AG04450 (cell line): Measurements from ENCODE around the gene MFAP3L. TPM values are rescaled to one million over a fixed set of nuclear protein-coding genes. Genes with fewer than 3 reads are reported as not detected.

Source experiments
- CTCF ChIA-PET: fragments of 300-600, 350-600 bp; formaldehyde crosslinking; extraction: SDS; loops from one replicate; lab custom pipeline; 2022; ENCODE audit warnings: antibody characterized with exemption, inconsistent platforms; lab: Charles Lee
- POLR2A ChIA-PET: fragments of 350-600 bp; formaldehyde crosslinking; extraction: SDS; loops from one replicate; lab custom pipeline; 2021; ENCODE audit warnings: antibody characterized with exemption, inconsistent platforms; lab: Yijun Ruan, JAX
- DNase-seq: peaks from one replicate; pipeline ENCODE4 v3.0.0-alpha.2; 2011; ENCODE audit warnings: low read depth, low spot score
- H3K27ac ChIP-seq: one replicate; pipeline ENCODE4 v1.5.1; 2012; ENCODE audit warnings: low read depth, low read length, control low read depth
- H3K27me3 ChIP-seq: one replicate; pipeline ENCODE4 v1.6.0; 2012; ENCODE audit warnings: low read length; ENCODE audit not compliant: control insufficient read depth, insufficient read depth
- H3K4me3 ChIP-seq: 2 replicates; pipeline ENCODE4 v1.5.1; 2011; ENCODE audit warnings: mild to moderate bottlenecking, low read depth, low read length, control low read depth
- H3K9me3 ChIP-seq: 2 replicates; pipeline ENCODE4 v1.5.1; 2012; ENCODE audit warnings: low read length; ENCODE audit not compliant: control insufficient read depth, insufficient read depth
- CTCF ChIP-seq: IDR thresholded peaks from 2 replicates; pipeline ENCODE4 v1.5.1; 2011; ENCODE audit warnings: low read depth, low read length, control low read depth, inconsistent platforms
- polyA plus RNA-seq: library from polyadenylated mRNA; depleted of rRNA; stranded (reverse); fragments of >200 nt; gene quantifications from 2 replicates; pipeline ENCODE4 v1.2.3, GENCODE V29; 2011

The MFAP3L gene
- polyA plus RNA-seq, 1 experiment, result 0.31 TPM

GRCh38 chr4:170001745-170002267, 24.4 kb downstream of the MFAP3L start:
- no peaks in the 10 kb centered on the region for H3K9me3 ChIP-seq
- TF ChIP-seq CTCF, result no peak
- H3K4me3 ChIP-seq, result no peak overlapping the region
- no peaks in the 10 kb centered on the region for H3K27me3 ChIP-seq
- H3K27ac ChIP-seq, result no peak overlapping the region
- ChIA-PET CTCF (no interaction called here), POLR2A (no interaction called here)
- no peak for DNase-seq

GRCh38 chr4:170001011-170001744, 25.0 kb downstream of the MFAP3L start:
- no peak for TF ChIP-seq CTCF
- no peak overlapping the region for H3K27ac ChIP-seq
- H3K27me3 ChIP-seq, result no peaks in the 10 kb centered on the region
- no peak for DNase-seq
- POLR2A ChIA-PET, result no interaction called here
- no peaks in the 10 kb centered on the region for H3K9me3 ChIP-seq
- CTCF ChIA-PET, result no interaction called here
- no peak overlapping the region for H3K4me3 ChIP-seq

DNA sequence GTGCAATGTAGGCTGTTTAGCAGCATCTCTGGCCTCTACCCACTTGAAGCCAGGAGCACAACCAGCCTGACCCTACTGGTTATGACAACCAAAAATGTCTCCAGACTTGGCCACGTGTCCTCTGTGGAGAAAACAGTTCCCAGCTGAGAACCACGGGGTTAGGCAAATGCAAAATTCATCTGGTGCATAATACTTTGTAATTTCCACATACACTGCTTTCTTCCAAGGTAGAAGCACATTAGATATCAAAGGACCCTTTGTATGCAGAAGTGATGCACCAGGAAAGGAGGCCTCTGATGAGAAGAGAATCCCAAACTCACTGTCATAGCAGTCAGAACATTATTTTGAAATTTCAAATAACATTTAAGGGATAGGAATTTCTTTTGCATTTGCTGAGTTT, 26.3 kb downstream of the MFAP3L start:
- Histone ChIP-seq H3K27ac (no peak overlapping the region), H3K4me3 (no peak overlapping the region), H3K9me3 (no peaks in the 10 kb centered on the region), H3K27me3 (no peaks in the 10 kb centered on the region)
- no peak for TF ChIP-seq CTCF
- no peak for DNase-seq
- POLR2A ChIA-PET, result no interaction called here
- CTCF ChIA-PET, result interaction anchor here (1.4 kb wide), 1 partner anchor 190 kb away, joined by 4 read pairs; no protein-coding TSS in a partner anchor

DNA sequence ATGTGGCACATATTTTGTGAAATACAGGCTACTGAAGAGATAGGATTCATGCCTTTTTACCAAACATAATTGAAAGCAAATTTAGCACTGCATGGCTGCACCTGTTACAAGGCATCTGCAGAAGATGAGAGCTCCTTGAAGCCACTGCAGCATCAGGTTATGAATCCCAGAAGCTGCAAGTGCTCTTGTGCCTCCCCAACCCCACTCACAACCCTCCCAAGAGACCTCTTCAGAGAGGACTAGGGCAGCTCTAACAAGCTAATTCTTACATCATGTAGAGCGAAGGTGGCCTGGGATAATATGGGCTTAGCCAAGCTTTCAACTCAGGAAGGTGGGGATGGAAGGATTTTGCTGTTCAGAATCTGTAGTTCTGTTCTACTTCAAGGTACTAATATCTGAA, 27.2 kb downstream of the MFAP3L start:
- Histone ChIP-seq H3K27me3 (no peaks in the 10 kb centered on the region), H3K9me3 (no peaks in the 10 kb centered on the region), H3K4me3 (no peak overlapping the region), H3K27ac (no peak overlapping the region)
- no peak for DNase-seq
- TF ChIP-seq CTCF, result no peak
- POLR2A ChIA-PET, result no interaction called here
- CTCF ChIA-PET, result interaction anchor here (1.4 kb wide), 1 partner anchor 189 kb away, joined by 4 read pairs; no protein-coding TSS in a partner anchor

GRCh38 chr4:169996379-169997240, 29.6 kb downstream of the MFAP3L start:
- POLR2A ChIA-PET, result no interaction called here
- TF ChIP-seq CTCF, result no peak
- Histone ChIP-seq H3K27ac (no peak overlapping the region), H3K4me3 (no peak overlapping the region), H3K27me3 (no peaks in the 10 kb centered on the region), H3K9me3 (no peaks in the 10 kb centered on the region)
- CTCF ChIA-PET, result interaction anchor here (1.1 kb wide), 1 partner anchor 186 kb away, joined by 3 read pairs; no protein-coding TSS in a partner anchor
- no peak for DNase-seq
